Measurements from ENCODE around the gene JAM2. TPM values are rescaled to one million over a fixed set of nuclear protein-coding genes. Genes with fewer than 3 reads are reported as not detected.

JAM2 gene
- polyA plus RNA-seq, 1 experiment: 0.21 TPM

- Histone ChIP-seq H3K27me3 (ENCODE audit: control insufficient read depth, insufficient read depth, low read length) (peaks cover 9% of the 10 kb centered on the region), H3K4me3 (ENCODE audit: low read depth, low read length) (peak overlapping the region; percentile 43), H3K36me3 (ENCODE audit: control insufficient read depth, insufficient read depth, low read length) (no peaks in the 10 kb centered on the region)
- peak; percentile 46 for TF ChIP-seq CTCF (IDR thresholded peaks at IDR 0.05; ENCODE audit: insufficient read depth, low read depth, low read length)
- CTCF ChIA-PET: interaction anchor here (1.4 kb wide), 1 partner anchor 31 kb away, joined by 6 read pairs; no protein-coding TSS in a partner anchor
- POLR2A ChIA-PET: no interaction called here
- DNase-seq (ENCODE audit: low read depth): no peak
These were observed 618 bp downstream of the JAM2 start for GRCh38 chr21:25639551-25640201.

- Histone ChIP-seq H3K4me3 (ENCODE audit: low read depth, low read length) (peak overlapping the region; percentile 43), H3K27me3 (ENCODE audit: control insufficient read depth, insufficient read depth, low read length) (peaks cover 9% of the 10 kb centered on the region), H3K36me3 (ENCODE audit: control insufficient read depth, insufficient read depth, low read length) (no peaks in the 10 kb centered on the region)
- no peak for DNase-seq (ENCODE audit: low read depth)
- ChIA-PET POLR2A (interaction anchor here (0.6 kb wide), 1 partner anchor 52 kb away, joined by 5 read pairs; no protein-coding TSS in a partner anchor), CTCF (interaction anchor here (1.0 kb wide), 1 partner anchor 25 kb away, joined by 3 read pairs; no protein-coding TSS in a partner anchor)
- TF ChIP-seq CTCF (IDR thresholded peaks at IDR 0.05; ENCODE audit: insufficient read depth, low read depth, low read length): no peak
These were observed 1.3 kb downstream of the JAM2 start for GRCh38 chr21:25640202-25640942.

DNA sequence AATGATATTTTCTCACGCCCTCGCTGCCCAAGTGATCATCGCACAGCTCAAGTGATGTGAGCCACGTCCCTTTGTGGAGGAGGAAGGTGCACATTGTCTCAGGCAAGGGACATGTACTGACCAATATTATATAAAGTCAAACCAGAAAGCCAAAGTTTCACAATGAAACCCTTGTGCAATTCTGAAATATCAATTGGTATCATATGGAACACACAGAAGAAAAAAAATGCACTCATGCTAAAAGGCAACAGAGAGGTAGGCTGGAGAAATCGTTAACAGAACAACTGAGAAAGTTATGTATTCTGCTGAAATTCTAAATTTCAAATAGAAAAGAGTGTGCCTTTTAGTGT lies 1.9 kb downstream of the JAM2 start:
- H3K36me3 ChIP-seq (ENCODE audit: control insufficient read depth, insufficient read depth, low read length): no peaks in the 10 kb centered on the region
- H3K4me3 ChIP-seq (ENCODE audit: low read depth, low read length): no peak overlapping the region
- DNase-seq (ENCODE audit: low read depth): no peak
- ChIA-PET CTCF (interaction anchor here (1.0 kb wide), 1 partner anchor 25 kb away, joined by 3 read pairs; no protein-coding TSS in a partner anchor), POLR2A (interaction anchor here (0.6 kb wide), 1 partner anchor 51 kb away, joined by 5 read pairs; no protein-coding TSS in a partner anchor)
- TF ChIP-seq CTCF (IDR thresholded peaks at IDR 0.05; ENCODE audit: insufficient read depth, low read depth, low read length): no peak
- peaks cover 9% of the 10 kb centered on the region for H3K27me3 ChIP-seq (ENCODE audit: control insufficient read depth, insufficient read depth, low read length)

- TF ChIP-seq CTCF (IDR thresholded peaks at IDR 0.05; ENCODE audit: insufficient read depth, low read depth, low read length): no peak
- DNase-seq (ENCODE audit: low read depth): no peak
- Histone ChIP-seq H3K4me3 (ENCODE audit: low read depth, low read length) (no peak overlapping the region), H3K27me3 (ENCODE audit: control insufficient read depth, insufficient read depth, low read length) (peaks cover 6% of the 10 kb centered on the region), H3K36me3 (ENCODE audit: control insufficient read depth, insufficient read depth, low read length) (no peaks in the 10 kb centered on the region)
- CTCF ChIA-PET: interaction anchor here (1.1 kb wide), 1 partner anchor 20 kb away, joined by 3 read pairs; no protein-coding TSS in a partner anchor
- POLR2A ChIA-PET: no interaction called here
These were observed 4.4 kb downstream of the JAM2 start for GRCh38 chr21:25643486-25643885.

DNA sequence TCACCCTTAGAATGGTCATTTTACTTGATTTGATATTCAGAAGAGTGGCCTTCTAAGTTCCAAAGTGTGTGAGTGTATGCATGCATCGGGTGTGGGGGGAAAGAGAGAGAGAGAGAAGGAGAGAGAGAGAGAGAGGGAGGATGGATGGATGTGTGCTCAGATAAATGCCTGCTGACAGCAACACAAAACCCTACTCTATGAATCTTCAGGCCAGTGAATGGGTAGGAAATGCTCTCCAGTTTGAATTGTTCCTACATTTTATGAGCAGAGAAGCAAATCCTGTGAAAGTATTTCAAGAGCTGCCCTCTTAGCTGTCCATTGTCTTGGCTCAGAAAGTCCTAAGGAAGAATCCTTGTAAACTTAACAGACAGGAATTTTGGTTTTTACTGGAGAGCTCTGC lies 7.4 kb downstream of the JAM2 start:
- Histone ChIP-seq H3K36me3 (ENCODE audit: control insufficient read depth, insufficient read depth, low read length) (no peaks in the 10 kb centered on the region), H3K27me3 (ENCODE audit: control insufficient read depth, insufficient read depth, low read length) (no peaks in the 10 kb centered on the region), H3K4me3 (ENCODE audit: low read depth, low read length) (no peak overlapping the region)
- no peak for DNase-seq (ENCODE audit: low read depth)
- ChIA-PET CTCF (no interaction called here), POLR2A (no interaction called here)
- no peak for TF ChIP-seq CTCF (IDR thresholded peaks at IDR 0.05; ENCODE audit: insufficient read depth, low read depth, low read length)

All from BJ (cell line).